ENCODE data around the gene CDH7.

CDH7 gene

GRCh38 chr18:65919018-65919417 lies 168.2 kb downstream of the CDH7 start:
- DNase-seq (ENCODE audit: low read depth), result no peak

DNA sequence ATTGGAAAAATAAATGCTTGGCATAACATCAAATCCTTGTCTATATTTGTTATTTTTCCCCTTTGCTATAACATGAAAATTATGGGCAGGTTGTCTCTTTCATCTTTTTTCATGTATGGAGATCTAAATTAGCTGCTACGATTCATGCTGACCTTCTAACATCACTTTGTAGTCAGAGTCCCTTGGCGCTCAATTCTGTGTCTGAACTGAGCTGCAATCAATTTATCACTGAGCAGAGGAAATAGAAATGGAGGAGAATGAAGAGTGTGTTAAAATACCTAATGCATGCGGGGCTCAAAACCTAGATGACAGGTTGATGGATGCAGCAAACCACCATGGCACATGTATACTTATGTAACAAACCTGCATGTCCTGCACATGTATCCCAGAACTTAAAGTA lies 168.9 kb downstream of the CDH7 start:
- DNase-seq (ENCODE audit: low read depth), result no peak

- no peak for DNase-seq (ENCODE audit: low read depth)
These were observed 171.3 kb downstream of the CDH7 start for GRCh38 chr18:65922103-65922502.

- no peak for DNase-seq (ENCODE audit: low read depth)
These were observed 174.1 kb downstream of the CDH7 start for GRCh38 chr18:65924904-65925303.

GRCh38 chr18:65934874-65935273 lies 184.1 kb downstream of the CDH7 start:
- DNase-seq (ENCODE audit: low read depth), result no peak

GRCh38 chr18:65936678-65937077 lies 185.9 kb downstream of the CDH7 start:
- no peak for DNase-seq (ENCODE audit: low read depth)

DNA sequence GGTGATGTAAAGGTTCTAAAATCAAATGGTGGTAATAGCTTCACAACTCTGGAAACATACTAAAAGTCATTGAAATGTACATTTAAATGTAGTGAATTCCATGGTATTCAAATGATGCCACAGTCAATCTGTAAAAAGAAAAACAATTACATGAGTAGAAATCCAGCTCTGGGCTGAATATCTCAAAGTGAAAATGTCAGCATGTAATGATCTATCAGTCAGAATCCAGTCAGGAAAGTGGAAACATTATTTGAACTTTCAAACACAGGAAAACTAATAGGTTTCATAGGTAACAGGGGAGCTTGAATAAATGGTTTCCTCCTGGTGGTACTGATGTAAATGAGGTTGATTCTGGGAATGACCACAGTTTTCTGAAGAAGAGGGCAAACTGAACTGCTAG lies 186.4 kb downstream of the CDH7 start:
- no peak for DNase-seq (ENCODE audit: low read depth)

GRCh38 chr18:65938592-65939372 lies 188.0 kb downstream of the CDH7 start:
- DNase-seq (ENCODE audit: low read depth), result no peak

Measured in GM04504 (cell line).